HG03442 (cell line): Measurements from ENCODE around the gene GLYATL1.
"Not testable (repeated sequence)": the region's sequence is repeated elsewhere in the genome, so short reads cannot be mapped to it uniquely, and the experiment has no call there.

Experiments
- ATAC-seq: cut with Tn5 transposase; IDR thresholded peaks from one replicate; pipeline ENCODE4 v1.9.1; 2021; ENCODE audit warnings: mild to moderate bottlenecking, moderate library complexity; ENCODE audit not compliant: unreplicated experiment

The GLYATL1 gene

GRCh38 chr11:58992489-58992888 lies 53.2 kb downstream of the GLYATL1 start:
- ATAC-seq: no peak

DNA sequence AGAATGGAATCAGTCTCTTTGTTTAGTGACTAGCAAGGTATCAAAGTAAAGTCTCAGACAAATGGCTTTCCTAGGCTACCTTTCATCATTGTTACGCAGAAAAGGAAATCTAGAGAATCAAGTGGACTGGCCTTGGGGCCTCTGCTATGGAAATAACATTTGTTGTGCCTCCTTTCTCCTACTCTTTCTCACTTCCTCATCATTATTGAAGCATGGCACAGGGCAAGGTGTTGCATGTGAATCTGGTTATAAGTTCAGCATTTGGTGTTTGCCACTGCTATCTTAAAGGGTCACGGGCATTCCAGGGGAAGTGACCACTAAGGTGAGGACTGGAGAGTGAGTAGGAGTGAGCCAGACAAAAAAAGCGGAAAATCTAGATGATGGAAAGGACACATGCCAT lies 54.9 kb downstream of the GLYATL1 start:
- no peak for ATAC-seq

DNA sequence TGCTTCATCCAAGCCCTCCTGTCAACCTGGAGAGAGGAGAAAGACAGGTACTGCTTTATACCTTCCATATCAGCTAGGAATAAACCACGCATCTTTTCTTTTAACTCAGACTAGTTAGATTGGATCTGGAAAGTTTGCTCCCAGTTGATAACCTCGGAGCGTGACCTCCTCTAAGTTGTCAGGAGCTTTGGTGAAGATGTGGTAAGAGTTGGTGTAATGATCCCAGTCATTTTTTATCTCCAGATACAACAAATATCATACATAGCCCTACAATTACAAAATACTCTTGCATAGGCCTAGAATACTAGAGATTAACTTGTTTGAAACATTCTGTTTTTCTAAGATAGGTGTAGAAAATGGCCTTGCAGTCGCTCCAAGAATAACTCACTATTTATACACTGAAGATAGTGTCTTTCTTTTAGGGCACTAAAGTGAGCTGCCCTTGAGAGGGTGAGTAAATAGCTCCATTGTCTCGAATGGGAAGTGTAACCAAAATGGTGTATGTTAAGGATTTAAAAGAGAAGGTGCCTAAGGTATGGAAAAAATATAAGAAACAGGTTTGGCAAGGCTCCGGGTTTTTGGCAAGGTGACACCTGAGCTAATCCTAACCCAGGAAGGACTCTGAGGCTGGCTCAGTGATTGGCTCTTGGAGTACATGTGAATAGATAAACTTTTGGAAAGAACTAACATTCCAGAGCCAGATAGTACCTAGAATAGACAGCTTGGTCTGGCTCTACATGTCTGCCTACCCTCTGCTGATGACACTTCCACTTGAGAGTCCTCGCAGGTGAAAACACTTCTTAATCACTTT lies 59.4 kb downstream of the GLYATL1 start:
- no peak for ATAC-seq

GRCh38 chr11:58999291-58999680 lies 60.0 kb downstream of the GLYATL1 start:
- ATAC-seq: peak; percentile 97

- ATAC-seq: no peak
These were observed 60.7 kb downstream of the GLYATL1 start for GRCh38 chr11:59000003-59000402.

DNA sequence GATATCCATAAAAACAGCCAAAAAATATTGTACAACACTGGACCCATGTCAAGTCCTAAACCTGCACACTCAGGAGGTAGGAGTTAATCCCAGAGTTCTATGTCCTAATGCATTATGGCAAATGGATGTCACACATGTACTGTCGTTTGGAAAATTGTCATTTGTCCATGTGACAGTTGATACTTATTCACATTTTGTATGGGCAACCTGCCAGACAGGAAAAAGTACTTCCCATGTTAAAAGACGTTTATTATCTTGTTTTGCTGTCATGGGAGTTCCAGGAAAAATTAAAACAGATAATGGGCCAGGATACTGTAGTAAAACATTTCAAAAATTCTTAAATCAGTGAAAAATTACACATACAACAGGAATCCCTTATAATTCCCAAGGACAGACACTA lies 62.7 kb downstream of the GLYATL1 start:
- ATAC-seq: not testable (repeated sequence)
